Stimulated activated CD4-positive, alpha-beta T cell treated with anti-CD3 and anti-CD28 coated beads, Interleukin-4, amount 100 ng/mL, for 4 hours (primary cell): ENCODE data around the gene MAGEA10.
"Not testable (repeated sequence)": the region's sequence is repeated elsewhere in the genome, so short reads cannot be mapped to it uniquely, and the experiment has no call there.

Experiments
- DNase-seq, 2 experiments: peaks; one replicate each; pipeline ENCODE4 v3.0.0-alpha.2; 2020

MAGEA10 gene

DNA sequence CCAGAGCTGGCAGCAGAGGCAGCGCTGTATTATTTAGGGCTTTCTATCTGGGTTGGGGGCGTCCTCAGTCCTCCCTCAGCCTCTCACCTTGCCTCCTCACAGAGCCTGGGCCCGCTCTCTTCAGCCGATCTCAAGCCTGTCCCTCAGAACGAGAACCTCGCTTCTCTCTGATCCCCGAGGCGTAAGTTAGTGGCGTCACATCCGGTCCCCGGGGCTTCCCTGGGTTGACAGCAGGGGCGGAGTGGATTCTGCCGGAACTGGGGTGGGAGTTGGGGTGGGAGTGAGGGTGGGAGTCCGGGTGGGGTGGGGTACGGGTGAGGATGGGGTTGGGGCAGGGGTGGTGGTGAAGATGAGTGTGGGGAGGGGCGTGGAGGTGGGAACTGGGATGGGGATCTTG, at the start of gene MAGEA10:
Gene MAGEA10, minus strand, starts transcription at position 190 of the 397 bp plus-strand sequence. CDS start 2,957 bp downstream, outside the sequence.
- no peak for DNase-seq

DNA sequence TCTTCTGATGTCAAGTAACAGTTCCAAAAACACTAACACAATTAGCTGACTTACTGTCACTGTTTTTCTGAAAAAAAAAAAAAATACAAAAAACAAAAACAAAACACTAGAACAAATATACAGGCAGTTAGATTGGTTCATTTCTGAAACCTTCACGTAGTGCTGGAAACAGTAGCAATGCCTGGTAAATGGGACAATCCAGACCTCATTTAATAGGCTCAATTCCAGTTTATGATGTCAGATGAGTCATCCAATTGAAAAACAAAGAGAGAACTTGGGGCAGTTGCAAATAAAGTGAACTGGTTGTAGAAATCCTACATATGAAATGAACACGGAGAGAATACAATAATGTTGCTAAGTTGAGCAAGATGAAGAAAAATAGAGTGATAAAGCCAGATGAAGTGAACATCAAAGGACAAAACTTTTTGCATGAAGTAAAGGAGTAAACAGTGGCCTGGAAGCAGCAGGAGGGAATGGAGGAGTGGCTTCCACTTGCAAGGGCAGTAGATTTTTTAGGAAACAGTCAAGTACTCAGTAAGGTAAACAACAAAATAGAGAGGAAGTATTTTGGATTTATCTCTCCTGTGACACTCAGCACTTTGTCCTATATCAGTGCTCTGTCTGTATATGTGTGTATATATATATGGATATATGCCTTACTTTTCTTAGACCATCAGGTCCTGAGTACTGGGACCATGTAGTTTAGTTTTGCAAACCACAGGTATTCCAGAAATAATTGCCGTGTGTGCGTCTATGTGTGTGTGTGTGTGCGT, 39.3 kb upstream of the MAGEA10 start:
- DNase-seq, result no peak

DNA sequence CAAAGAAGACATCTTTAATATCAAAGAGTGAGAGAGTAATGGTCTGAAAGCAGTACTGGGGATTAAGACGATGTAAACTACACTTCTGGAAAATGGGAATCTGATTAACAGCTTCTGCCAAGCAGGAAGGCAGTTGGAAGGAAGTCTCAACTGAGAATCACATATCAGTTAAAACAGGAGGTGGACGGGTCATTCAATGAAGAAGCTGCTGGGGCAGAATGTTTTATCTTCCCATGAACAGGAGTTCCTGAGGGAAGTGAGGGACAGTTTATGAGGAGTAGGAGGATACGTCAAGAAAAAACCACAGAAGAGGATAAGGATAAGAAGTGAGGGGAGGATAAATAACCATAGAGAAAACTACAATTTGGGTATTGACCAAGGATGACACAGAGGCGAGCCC, 38.7 kb upstream of the MAGEA10 start:
- no peak for DNase-seq

DNA sequence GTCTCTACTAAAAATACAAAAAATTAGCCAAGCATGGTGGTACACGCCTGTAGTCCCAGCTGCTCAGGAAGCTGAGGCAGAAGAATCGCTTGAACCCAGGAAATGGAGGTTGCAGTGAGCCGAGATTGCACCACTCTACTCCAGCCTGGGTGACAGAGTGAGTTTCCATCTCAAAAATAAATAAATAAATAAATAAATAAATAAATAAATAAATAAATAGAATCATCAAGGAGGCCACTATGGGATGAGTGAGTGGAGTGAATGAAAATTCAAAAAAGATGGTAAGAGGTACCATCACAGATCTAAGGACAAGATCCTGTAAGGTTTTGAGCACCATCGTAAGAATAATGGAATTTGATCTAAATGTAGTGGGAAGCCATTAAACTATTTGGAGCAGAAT, 37.5 kb upstream of the MAGEA10 start:
- DNase-seq, result not testable (repeated sequence)

DNA sequence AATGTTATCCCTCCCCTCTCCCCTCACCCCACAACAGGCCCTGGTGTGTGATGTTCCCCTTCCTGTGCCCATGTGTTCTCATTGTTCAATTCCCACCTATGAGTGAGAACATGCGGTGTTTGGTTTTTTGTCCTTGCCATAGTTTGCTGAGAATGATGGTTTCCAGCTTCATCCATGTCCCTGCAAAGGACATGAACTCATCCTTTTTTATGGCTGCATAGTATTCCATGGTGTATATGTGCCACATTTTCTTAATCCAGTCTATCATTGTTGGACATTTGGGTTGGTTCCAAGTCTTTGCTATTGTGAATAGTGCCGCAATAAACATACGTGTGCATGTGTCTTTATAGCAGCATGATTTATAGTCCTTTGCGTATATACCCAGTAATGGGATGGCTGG, 35.5 kb upstream of the MAGEA10 start:
- DNase-seq, result not testable (repeated sequence)

DNA sequence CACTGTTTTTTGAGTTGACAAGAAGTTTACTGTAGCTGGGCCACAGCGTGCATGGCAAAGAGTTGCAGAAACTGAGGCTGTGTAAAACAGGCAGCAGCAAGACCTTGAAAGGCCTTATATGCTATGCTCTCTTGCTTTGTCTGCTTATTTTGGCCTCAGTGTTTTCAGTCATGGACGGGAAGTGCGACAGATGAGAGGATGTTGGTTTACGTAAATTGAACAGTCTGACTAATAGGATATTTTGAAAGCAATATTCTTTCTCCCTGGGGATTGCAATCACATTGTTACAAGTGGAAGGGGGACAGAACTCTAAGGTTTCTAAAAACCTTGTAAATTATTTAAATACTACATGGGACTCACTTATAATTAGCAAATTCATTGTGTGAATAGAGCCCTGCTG, 32.2 kb upstream of the MAGEA10 start:
- no peak for DNase-seq

DNA sequence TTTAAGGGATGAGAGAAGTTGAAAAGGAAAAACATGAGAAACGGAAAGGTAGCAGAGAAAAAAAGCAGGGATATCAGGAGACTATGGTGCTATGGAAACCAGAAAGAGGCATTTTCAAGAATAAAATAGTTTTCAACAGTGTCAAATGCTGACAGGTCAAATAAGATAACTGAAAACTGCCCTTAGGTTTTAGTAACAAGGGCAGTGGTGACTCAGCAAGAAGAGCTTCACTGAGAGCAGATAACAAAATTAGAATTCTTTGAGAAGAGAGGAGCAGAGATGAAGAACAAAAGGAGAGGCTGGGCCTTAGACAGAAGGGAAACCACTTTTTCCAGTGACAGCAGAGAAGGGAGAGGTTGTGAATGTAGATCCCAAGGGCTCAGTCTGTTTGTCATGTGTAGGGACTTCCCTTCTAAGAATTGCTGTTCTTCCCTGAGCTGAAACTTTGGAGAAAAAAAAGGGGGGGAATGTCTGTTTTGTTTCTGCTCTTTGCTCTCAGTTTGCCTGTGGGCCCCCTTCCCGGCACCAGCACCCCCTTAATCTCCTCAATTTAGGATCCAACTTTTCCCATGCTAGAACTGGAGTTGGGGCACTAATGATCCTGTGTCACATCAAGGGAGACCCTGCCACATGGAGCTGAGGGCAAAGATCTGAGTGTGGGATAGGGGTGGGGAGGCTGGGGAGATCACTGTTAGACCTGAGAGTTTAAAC, 26.8 kb upstream of the MAGEA10 start:
- no peak for DNase-seq

DNA sequence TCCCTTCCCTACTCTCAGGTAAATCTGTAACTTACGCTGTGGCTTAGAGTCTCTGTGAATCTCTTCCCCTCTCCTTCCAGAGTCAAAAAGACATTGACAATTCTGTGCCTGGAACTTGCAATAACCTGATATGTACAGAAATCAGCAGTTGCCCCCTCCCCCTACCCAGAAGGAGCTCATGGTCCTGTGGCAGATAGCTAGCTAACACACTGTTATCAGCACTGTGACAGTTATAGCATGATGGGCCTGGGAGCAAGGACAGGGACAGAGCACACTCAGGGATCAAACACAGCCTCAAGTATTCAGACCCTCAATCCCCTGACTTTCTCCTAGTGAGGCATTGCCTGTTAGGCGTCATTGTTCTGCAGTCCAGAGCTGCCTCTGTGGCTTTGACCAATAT, 18.7 kb upstream of the MAGEA10 start:
- DNase-seq, result no peak

DNA sequence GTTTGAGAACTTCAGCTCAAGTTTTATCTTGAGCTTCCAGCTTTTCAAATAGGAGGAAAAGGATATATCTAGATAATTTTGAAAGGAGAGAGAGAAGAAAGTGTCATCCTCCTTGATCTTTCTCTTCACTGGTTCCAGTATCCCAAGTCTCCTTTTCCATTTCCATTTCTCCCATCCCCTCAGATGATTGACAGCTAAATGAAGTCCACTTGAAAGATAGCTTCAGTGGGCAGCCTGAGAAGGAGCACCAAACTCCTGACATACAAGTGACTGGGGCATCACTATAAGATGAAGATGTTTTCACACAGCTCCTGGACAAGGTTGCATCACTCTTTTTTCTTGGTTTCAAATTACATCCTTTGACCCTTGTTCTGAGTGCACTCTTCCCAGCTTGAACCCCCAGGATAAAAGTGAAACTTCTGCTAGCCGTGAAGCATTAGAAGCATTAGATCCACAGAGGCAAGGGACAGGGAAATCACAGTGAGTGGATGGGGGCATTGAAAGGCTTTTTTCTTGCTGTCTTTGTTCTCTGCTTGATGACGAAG, 17.5 kb upstream of the MAGEA10 start:
- DNase-seq, result no peak

DNA sequence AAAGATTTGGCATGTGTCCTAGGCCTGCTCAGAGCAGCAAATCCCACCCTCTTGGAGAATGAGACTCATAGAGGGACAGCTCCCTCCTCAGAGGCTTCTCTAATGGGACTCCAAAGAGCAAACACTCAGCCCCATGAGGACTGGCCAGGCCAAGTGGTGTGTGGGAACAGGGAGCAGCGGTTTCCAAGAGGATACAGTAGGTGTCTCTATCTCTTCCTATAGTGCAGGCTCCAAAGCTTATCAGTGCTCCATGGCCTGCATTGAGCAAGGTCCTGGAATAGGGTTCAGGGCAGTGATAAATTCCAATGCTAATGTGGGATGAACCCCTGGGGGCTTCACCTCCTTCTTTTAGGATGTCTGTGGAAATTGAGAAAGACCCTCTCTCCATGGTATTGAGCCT, 15.7 kb upstream of the MAGEA10 start:
- no peak for DNase-seq

DNA sequence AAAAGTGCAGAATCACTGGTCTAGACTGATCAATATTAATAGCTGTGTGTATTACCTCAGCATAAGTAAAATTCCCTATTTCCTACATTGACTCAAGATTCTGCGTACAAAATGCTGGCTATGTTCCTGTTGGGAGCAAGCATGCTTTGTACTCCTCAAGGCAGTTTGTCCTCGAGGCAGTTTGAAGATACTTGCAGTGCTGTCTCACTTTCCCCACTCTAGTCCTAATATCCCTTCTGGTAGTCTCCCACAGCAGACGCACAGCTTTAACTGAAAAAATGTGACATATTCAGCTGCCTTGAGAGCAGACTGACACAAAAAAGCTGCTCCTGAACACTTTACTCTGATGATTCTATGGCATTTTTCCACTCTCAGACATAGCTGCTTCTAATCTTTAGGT, 12.9 kb upstream of the MAGEA10 start:
- no peak for DNase-seq

DNA sequence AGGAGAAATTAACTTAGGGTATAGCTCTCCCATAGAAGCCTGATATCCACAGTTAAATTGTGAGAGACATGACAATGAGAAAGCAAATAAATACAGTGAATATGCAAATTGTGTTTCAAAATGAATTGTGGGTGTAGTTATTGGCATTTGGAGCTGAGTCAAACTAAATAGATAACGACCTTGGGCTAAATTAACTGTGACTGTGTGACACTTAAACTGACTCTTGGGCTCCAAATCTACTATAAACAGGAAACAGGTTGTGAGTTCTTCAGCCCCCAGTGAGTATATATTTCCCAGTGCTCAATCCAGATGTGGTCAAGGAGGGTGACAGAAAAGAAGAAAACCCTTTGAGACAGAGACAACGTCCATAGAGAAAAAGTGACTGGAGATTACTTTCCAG, 11.3 kb upstream of the MAGEA10 start:
- no peak for DNase-seq

DNA sequence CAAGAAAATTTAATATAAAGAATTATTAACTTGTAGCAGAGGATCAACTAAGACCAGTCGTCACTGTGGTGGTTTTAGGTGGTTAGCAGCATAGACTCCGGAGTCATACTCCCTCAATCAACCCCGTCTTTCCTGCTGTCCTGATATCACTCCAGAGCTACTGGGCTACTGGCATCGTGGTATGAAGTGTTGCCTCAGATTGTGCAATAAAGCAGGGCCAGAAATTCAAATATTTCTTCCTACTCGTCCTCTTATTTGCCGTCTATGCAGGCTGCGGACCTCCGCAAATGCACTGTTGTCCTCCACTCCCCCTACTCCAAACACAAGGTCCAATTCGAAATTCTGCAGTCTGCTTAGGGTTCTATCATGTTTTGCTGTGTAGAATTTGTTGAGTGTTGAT, 1.2 kb upstream of the MAGEA10 start:
- no peak for DNase-seq

DNA sequence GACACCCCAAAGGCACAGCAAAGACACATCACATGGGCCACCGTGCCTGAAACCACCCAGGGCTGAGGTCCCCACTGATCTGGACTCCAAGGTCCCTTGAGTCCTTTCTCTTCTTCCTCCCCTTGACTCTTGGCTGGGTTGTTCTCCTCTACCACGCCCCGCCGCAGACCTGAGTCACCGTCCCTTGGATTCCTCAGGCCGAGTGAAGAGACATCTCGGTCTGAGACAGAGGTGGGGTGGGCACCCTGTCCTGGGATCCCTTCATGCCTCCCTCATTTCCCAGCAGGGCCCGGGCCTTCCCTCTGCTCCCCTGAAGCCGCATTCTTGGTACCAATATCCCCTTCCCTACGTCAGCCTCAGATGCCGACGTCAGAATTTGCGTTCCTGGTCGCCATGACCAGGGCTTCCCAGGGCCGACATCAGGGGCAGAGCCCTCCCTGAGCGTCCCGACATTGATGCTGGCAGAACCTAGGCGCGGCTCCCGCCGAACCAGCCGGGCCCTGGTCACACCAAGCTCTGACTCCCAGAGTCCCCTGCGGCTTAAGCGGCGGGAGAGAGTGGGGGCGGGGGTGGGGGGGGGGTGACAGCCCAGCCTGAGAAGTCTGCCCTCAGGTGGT, 498 bp downstream of the MAGEA10 start:
- no peak for DNase-seq

DNA sequence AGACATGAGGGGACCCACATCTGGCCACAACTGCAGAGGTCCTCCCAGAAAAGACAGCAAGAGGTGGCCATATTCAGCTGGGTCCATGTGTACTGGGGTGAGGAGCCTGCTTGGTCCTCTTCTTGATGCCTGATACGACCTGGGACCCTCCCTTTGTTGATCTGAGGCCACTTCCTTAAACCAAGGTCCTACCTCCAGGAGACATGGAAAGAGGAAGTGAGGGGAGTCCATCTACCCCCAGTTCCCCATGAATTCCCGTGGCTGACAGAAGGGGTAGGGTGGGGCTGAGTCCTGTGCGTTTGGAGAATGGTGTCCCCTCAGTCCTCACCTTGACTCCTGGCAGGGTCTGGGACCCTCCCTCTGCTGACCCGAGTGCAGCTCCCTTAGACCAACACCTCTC, 2.1 kb downstream of the MAGEA10 start:
- no peak for DNase-seq

DNA sequence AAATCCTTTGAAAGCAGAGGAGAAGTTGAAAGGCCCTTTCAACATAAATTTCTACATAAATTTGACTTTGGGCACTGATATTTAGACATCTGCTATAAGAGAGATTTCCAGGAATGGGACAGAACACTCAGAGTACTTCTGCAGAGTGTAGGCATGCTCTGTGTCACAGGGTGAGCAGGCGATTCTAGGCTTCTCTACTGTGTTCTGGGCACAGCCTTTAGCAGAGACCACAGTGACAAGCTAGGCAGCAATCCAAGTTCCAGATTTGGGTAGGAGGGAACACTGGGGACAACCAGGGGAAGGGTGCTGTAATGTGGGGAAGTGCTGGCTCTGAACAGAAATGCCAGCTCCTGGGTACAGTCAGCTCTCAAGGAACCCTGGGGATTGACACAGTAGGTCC, 6.9 kb downstream of the MAGEA10 start:
- no peak for DNase-seq

DNA sequence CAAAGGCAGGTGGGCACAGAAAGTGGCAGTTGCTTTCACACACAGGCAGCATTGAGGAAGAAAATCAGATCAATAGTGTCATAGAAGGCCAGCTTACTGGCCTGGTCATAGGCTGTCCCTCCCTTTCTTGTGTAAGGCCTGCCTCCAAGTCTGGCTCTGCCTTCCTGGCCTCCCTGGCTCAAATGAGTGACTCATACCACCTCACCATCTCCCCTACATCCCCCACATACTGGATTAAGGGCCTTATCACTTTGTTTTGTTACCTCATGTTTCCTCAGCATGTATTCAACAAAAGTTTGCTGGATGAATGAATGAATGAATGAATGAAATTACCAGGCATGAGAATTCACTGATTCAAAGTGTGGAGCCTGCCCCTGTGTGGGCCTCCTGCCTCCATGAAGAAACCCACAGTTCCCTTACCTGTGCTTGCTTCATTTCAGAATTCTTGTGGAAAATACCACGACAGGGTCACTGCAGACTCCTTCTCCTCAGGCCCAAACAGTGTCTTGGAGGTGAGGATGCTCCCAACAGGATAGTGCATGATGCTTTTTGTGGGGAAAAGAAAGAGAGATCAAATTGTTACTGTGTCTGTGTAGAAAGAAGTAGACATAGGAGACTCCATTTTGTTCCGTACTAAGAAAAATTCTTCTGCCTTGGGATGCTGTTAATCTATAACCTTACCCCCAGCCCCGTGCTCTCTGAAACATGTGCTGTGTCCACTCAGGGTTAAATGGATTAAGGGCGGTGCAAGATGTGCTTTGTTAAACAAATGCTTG, 9.1 kb downstream of the MAGEA10 start:
- not testable (repeated sequence) for DNase-seq

DNA sequence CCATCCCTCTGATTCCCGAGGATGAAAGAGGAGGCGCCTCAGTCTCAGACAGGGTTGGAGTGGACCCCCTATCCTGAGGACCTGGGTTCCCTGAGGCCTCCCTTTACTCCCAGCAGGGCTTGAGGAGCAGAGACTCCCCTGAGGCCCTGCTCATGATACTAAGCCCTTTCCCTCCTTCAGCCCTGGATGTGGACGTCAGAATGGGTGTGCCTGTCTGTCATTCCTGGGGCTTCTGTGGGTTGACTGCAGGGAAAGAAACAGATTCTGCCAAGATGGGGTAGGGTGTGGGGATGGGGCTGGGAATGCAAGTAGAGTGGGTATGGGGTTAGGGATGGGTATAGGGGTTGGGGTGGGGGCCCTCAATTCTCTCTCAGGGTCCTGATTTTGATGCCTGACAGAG, 21.1 kb downstream of the MAGEA10 start:
- no peak for DNase-seq

DNA sequence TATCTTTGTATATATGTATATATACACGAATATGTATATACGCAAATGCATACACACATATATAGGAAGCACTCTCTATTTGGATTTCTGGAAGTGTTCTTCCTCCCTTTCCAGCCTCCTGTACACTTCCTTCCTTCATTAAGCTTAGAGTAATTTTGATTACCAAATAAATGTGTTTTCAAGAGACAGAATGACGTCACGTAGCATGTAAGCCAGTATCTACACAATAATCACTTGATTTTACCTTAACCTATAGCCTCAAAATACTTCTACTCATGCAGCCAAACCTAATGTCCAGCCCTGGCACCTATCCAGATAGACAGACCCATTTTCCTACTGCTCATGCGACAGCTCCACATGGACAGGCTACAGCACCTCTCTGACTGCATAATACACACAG, 29.9 kb downstream of the MAGEA10 start:
- DNase-seq, result no peak

DNA sequence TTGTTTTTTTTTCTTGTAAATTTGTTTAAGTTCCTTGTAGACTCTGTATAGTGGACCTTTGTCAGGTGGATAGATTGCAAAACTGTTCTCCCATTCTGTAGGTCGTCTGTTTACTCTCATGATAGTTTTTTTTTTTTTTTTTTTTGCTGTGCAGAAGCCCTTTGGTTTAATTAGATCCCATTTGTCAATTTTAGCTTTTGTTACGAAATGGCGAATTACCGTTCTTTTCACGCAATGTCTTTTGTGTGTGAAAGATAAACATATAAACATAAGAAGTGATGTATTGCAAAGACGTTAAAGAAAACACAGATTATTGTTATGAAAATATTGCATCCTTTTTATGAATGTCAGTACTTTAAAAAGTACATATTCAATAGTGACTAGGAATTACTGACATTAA, 34.5 kb downstream of the MAGEA10 start:
- no peak for DNase-seq

DNA sequence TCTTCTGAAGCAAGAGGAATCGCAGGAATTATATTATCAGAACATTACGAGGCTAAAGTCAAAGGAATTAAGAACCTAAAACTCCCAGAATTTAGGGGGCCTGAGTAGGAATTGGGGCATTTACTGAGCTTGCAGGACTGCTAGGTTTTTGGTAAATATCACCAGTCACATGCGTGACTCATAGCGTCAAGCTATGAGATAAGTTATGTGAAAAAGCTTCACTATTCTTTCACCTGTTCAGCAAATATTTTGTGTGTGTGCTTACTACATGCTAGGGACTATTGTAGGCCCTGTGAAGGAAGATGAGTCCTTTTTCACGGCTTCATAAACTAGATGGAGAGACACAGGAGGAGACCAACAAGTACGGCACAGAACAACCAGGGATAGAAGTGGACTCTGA, 52.2 kb downstream of the MAGEA10 start:
- DNase-seq, result no peak
